ENCODE data around the gene CTIF.

Gene CTIF

GRCh38 chr18:48602759-48603390 lies 64.0 kb downstream of the CTIF start:
- DNase-seq (ENCODE audit: low read depth), result no peak

DNA sequence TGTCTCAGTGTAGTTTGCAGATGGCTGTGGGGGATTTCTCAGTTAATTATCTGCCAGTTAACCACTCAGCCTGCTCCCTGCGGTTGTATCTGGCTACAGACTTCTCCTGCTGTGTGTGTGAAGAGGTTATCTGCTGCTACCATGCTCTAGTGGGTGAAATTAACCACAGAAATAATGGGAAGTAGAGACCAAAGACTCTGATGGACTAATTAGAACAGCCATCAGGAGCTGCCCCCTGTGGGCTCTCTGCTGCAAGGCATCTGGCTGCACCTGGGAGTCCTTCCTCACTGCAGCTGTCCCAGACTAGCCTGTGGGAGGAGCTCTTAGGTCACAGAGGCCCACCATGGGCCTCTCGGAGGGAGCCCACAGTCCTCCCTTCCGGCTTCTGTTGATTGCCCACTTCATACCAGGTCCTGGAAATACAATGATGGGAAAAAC lies 66.6 kb downstream of the CTIF start:
- DNase-seq (ENCODE audit: low read depth), result no peak

DNA sequence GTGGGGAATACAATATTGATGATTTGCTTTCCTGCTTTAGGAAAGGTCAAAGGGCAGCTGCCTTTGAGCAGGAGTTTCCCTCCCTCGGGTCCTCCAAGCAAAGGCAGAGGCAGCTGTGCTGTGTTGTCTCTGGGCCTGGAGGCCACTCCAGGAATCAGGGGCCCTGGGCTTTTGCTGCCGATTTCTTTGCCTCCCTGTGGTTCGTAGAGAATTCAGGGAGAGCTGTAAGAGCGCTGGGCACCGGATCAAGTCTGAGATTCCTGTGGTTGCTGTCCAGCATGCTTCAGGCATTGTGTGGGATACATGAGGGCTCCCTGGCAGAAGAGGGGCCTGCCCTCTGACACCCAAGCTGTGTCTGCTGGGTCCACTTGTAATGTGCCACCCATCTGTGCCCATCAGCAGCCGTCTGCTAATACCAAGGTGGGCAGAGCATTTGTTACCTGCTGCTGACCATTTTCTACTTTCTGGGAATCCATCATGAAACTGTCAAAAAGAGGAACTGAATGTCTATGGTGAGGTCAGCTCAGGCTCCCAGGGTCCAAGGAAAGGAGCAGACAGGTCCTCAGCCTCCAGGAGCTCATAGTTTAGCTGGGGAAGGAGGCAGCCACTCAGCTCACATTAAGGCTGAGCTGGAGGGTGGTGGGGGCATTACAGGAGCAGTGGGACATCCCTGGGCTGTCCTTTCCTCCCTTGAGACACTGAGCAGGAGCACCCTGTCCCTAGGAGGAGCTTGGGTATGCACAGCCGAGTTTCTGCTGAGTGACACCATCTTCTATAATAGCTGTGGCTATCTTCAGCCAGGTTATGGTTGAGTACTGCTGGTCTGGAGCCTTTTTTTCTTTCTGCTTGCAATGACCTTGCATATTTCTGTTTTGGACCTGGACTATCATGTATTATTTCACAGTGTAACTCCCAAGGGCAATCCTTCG lies 68.5 kb downstream of the CTIF start:
- DNase-seq (ENCODE audit: low read depth), result no peak

DNA sequence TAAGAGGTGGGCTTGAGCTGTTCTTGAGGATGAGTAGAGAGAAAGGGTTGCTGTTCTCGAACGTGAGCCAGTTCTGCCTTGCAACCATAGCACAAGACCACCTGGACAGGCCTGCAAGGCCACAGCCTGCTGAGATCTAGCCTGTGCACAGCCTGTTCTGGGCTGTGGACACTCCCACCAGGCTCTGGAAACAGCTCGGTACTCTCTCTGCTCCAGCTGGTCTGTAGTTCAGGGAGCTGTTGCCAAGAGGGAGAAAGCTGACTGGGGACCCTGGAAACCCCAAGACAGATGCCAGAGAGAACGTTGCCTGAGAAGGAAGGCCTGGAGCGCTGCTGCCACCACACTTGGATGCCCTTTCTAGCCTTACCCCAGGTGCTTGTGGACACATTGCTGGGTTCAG lies 69.8 kb downstream of the CTIF start:
- no peak for DNase-seq (ENCODE audit: low read depth)

DNA sequence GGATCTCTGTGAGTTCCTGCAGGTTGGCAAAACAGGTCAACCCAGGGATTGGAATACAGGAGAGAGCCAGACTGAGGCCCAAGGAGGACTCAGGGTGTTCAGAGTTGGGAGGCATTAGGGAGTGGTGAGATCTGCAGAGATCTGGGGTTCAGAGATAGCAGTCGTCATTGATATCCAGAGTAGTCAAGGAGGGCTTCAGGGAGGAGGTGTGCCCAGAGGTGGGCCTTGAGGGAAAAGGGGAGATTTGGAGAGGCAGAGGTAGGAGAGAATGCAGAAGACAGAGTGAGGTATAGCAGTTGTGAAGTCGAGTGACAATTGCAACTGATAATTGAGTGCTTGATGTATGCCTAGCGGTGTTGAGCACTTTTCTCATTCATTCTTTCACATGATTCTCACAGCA lies 70.3 kb downstream of the CTIF start:
- DNase-seq (ENCODE audit: low read depth), result no peak

DNA sequence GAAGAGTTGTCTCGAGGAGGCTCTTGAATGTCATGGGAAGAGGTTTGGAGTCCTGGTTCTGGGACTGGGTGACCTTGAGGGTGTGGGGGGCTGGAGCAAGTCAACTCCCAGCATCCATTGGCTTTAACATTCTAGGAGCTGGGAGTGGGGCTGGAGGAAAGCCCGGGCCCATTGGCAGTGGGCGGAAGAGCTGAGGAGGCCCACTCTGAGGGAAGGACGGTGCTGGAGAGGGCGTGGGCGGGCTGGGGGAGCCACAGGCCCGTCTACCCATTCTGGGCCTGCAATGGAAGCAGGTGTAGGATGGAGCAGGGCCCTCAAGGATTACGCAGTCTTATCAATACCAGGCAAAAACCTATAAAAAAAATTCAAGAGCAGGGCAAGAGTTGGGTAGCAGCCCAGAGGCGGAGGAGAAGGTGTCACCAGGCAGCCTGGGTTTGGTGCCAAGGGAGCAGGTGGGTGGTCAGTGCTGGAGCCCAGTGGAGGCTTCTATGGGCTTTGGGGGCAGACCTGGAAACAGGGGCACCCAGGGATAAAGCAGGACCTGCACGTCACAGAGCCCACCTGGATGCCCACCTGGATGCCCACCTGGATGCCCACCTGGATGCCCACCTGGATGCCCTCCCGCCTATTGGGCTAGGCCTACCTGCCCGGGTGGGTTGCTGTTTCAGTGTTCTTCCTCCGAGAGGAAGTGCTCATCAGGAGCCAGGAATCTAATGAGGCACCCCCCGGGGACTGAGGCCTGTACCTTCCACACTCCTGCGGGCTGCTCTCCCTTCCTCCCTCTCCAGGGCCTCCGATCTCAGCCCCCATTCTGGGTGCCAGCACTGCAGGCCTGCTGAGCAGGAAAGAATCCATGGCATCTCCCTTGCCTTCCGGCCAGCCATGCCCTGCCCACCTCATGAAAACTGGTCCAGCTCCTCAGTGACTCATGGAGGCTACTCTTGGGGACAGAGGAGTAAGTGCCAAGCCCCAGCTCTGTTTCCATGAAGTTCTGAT lies 71.3 kb downstream of the CTIF start:
- no peak for DNase-seq (ENCODE audit: low read depth)

GRCh38 chr18:48611203-48611602 lies 72.4 kb downstream of the CTIF start:
- DNase-seq (ENCODE audit: low read depth), result no peak

- no peak for DNase-seq (ENCODE audit: low read depth)
Observed at GRCh38 chr18:48611785-48612480, 73.1 kb downstream of the CTIF start.

DNA sequence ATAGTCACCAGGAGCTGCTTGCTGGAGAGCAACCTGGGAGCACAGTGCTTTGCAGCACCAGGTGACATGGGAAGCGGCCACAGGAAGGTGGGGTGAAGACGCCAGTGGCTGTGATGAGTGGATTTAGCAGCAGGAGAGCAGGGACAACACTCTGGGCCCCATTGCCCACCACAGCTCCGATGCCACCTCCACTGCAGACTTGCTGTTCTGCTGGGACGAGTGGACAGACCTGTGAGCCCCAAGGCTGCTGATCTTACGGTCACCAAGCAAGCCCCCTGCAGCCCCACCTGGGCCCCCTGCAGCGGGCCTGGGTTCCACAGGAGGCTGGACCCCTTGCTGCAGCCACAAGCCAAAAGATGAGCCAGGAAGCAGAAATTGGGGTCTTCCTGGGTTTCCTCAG lies 73.7 kb downstream of the CTIF start:
- no peak for DNase-seq (ENCODE audit: low read depth)

DNA sequence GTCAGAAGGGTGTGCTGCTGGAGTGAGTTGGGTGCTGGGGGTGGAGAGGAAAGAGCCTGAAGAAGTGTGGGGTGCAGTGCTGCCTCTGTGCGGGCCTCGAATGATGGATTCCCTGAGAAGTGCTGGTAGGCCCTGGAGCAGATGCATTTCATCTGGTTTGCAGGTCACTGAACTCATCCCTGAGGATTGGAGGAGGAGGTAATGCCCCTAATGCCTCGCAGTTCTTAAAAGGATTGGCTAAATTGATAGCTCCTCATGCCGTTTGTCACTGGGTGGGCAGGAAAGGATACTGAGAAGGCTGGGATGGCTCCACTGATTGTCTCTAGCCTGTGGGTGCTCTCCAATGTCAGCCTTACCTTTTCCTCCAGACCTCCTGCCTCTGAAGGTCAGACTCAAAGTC lies 74.1 kb downstream of the CTIF start:
- DNase-seq (ENCODE audit: low read depth), result no peak

- DNase-seq (ENCODE audit: low read depth), result no peak
Observed at GRCh38 chr18:48613589-48614404, 75.0 kb downstream of the CTIF start.

- no peak for DNase-seq (ENCODE audit: low read depth)
Observed at GRCh38 chr18:48615566-48616401, 77.0 kb downstream of the CTIF start.

GRCh38 chr18:48616484-48617255 lies 77.8 kb downstream of the CTIF start:
- DNase-seq (ENCODE audit: low read depth), result no peak

- no peak for DNase-seq (ENCODE audit: low read depth)
Observed at GRCh38 chr18:48617844-48618497, 79.1 kb downstream of the CTIF start.

GRCh38 chr18:48619016-48619415 lies 80.2 kb downstream of the CTIF start:
- no peak for DNase-seq (ENCODE audit: low read depth)

DNA sequence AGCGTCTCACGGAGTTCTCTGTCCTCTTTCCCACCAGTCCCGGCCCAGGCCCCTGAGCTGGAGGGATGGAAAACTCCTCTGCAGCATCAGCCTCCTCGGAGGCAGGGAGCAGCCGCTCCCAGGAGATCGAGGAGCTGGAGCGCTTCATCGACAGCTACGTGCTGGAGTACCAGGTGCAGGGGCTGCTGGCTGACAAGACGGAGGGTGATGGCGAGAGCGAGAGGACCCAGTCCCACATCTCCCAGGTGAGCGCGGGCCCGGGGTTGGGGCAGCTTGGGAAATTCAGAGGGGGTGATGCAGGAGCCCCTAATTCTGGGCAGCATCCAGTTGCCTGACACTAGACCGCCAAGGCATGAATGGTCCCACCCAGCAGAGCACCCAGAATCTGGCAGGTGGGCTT lies 80.7 kb downstream of the CTIF start:
- DNase-seq (ENCODE audit: low read depth), result no peak

GRCh38 chr18:48620071-48620470 lies 81.2 kb downstream of the CTIF start:
- no peak for DNase-seq (ENCODE audit: low read depth)

DNA sequence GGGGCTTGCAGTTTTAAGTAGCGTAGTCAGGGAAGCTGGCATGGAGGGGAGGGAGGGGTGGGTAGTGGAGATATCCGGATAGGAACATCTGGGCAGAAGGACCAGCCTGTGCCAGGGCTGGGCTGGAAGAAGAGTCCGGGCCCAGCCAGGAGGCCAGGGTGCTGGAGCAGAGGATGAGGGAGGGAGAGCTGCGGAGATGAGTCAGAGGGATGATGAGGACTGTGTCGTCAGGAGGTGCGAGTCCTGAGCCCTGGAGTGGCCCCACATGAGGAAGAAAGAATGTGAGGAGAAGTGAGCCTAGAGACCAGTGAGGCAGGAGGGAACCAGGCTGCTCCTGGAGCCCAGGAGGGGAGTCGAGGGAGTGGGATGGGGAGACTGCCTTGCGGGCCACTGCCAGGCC lies 82.4 kb downstream of the CTIF start:
- no peak for DNase-seq (ENCODE audit: low read depth)

Measured in stimulated activated CD8-positive, alpha-beta memory T cell treated with anti-CD3 and anti-CD28 coated beads, Interleukin-7, amount 100 ng/mL, for 24 hours (primary cell).